GM18517 (cell line): ENCODE results near the gene CRMP1.

Experiments
- ATAC-seq: cut with Tn5 transposase; IDR thresholded peaks from one replicate; pipeline ENCODE4 v1.9.1; 2021; ENCODE audit warnings: mild to moderate bottlenecking, moderate library complexity; ENCODE audit not compliant: unreplicated experiment

Gene CRMP1

GRCh38 chr4:5893004-5893580 is at the start of gene CRMP1:
TSS of gene CRMP1 (minus strand) at chr4:5893086. CDS start at chr4:5892969, 117 bp downstream.
- no peak for ATAC-seq

GRCh38 chr4:5941601-5942000 is 48.7 kb upstream of the CRMP1 start:
- ATAC-seq, result no peak

- ATAC-seq, result no peak
These were observed 47.8 kb upstream of the CRMP1 start for GRCh38 chr4:5940470-5941203.

DNA sequence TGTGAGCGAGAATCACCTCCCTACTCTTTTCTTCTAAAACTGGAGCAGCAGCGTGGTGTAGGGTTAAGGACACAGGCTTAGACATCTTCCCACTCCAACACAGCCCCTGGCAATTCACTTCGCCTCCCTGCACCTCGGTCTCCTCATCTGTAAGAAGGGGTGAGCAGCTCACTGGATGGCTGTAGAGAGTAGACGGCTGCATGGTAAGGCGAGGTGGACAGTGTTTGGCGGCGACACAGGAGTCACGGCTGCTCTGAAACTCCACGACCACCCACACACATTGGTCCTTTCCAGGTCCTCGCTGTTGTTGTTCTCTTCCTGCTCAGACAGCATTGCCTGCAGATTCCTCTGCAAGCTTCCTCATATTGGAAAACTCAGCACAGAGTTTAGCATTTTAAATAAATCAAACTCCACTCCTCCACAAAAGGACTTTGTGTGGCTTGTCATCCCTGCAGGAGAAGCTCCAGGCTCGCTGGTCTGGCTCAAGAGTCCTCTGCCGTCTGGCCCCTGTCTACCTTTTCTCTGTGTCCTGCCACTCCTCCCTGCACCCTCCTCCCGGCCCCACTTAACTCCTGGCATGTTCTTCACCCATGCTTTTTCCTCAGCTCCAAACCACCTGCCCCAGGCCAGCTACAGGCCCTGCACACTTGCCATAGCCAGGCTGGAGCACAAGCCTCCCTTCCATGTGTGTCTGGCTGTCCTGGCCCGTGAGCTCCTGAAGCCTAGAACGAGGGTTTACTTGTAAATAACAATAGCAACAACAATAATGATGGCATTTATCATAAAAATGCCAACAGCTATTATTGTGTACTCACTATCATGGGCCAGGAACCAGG is 41.3 kb upstream of the CRMP1 start:
- no peak for ATAC-seq

- ATAC-seq, result no peak
These were observed 40.2 kb upstream of the CRMP1 start for GRCh38 chr4:5933116-5933515.

GRCh38 chr4:5932035-5932568 is 39.2 kb upstream of the CRMP1 start:
- no peak for ATAC-seq

DNA sequence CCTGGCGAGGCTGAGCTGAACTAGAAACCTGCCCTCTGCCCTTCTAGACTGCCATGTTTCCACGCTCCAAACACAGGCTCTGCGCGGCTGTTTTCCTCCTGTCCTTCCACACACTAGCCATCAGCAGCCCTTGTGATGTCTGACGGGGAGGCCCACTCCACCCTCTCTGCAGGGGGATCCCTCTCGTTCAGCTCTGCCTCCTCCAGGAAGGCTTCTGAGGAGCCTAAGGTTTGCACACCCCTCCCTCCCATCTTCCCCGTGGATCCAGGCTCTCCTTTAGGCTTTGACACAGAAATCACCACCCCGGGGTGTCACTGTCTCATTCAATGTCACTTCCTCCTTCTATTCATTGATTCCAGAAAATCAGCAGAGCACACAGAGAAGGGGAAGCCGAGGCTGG is 38.6 kb upstream of the CRMP1 start:
- no peak for ATAC-seq

DNA sequence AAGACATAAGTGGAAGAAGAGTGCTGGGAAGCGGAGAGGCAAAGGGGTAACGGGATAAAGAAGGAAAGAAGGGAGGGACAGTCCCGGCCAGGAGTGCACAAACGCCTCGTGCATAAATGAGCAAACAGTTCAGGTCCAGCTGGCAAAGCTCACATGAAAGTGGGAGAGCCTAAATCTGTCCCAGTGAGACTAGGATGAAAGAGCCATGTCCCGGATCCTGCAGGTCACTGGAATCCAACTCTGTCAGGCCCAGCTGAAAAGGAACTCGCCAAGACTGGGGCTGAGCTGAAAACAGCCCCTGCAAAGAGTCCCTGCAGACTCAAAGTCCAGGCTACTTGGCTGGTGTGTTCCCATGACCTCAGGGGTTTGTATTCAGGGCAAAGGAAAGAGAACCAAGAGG is 38.0 kb upstream of the CRMP1 start:
- ATAC-seq, result no peak

DNA sequence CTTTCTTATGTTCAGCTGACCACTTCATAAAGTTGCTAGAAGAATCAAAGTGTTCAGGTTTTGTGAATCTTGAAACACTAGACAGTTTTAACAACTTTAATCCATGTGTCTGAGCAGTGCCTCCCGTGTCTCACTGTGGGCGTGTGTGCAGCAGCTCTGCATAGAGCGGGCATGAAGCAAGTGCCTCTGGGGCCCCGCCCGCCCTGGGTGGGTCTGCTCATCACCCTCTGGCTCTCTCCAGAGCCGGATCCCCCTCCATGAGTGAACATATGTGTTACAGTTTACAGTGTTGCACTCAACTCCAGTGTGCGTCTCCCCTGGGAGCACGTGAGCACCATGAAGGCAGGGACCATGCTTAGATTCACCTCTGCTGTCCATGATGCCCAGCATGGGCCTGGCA is 37.6 kb upstream of the CRMP1 start:
- ATAC-seq, result no peak

- ATAC-seq, result no peak
These were observed 36.0 kb upstream of the CRMP1 start for GRCh38 chr4:5928844-5929420.

DNA sequence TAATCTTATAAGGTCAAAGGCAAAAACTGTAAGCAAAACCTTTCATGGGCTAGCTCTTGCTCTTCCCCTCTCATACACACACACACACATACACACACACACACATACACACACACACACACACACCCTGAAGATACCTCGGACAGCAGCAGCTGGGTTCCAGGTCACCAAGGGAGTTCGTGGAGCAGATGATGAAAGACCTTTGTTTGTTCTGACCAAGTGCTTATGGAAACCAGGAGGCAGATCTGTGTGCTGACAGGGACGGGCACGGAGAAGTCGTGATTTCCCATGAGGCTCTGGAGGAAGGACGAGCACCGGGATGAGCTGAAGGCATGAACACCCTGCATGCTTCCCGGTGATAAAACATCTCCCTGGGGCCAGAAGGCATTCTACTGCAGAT is 35.4 kb upstream of the CRMP1 start:
- no peak for ATAC-seq

GRCh38 chr4:5927747-5928146 is 34.9 kb upstream of the CRMP1 start:
- ATAC-seq, result no peak

GRCh38 chr4:5927116-5927515 is 34.2 kb upstream of the CRMP1 start:
- ATAC-seq, result no peak

DNA sequence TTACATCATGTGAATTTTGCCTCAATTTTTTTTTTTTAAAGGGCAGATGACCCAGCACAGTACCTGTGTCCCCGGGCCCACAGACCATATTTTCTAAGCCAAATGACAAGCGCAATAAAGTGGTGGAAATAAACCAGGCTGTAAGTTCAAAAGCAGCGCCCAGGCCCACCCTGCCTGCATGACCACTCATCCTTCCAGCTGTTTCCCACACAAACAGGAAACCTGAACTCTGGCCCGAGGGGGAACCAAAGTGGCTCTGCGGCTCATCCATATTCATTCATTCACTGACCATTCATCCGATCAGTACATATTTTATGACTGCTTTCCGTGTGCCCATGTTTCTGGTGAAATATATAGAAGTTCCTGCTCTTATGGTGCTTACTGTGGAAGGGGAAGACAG is 33.7 kb upstream of the CRMP1 start:
- ATAC-seq, result no peak

- ATAC-seq, result no peak
These were observed 32.7 kb upstream of the CRMP1 start for GRCh38 chr4:5925419-5926200.

- ATAC-seq, result no peak
These were observed 31.7 kb upstream of the CRMP1 start for GRCh38 chr4:5924461-5925125.

- ATAC-seq, result no peak
These were observed 30.5 kb upstream of the CRMP1 start for GRCh38 chr4:5923376-5923775.

GRCh38 chr4:5922556-5922955 is 29.7 kb upstream of the CRMP1 start:
- no peak for ATAC-seq

- ATAC-seq, result no peak
These were observed 29.1 kb upstream of the CRMP1 start for GRCh38 chr4:5921981-5922380.
